ACC112 (cell line): Measurements from ENCODE around the gene POLR2L.

Experiments used
- H2AFZ ChIP-seq: fragments of 200-600 bp; sonication (generic); one replicate; pipeline ENCODE4 v1.6.0; 2017; ENCODE audit warnings: antibody characterized with exemption, low read length; ENCODE audit not compliant: unreplicated experiment
- H3K27ac ChIP-seq: fragments of 200-600 bp; sonication (generic); 2 replicates; pipeline ENCODE4 v1.5.1; 2014; ENCODE audit warnings: low read depth, mild to moderate bottlenecking, antibody characterized with exemption, low read length, moderate library complexity
- H3K27me3 ChIP-seq: fragments of 200-600 bp; sonication (generic); 2 replicates; pipeline ENCODE4 v1.6.1; 2014; ENCODE audit warnings: mild to moderate bottlenecking, antibody characterized with exemption, low read length, moderate library complexity, mixed read lengths; ENCODE audit not compliant: insufficient read depth
- H3K36me3 ChIP-seq: fragments of 200-600 bp; sonication (generic); 2 replicates; pipeline ENCODE4 v1.6.1; 2016; ENCODE audit warnings: mild to moderate bottlenecking, antibody characterized with exemption, low read length, moderate library complexity, mixed read lengths; ENCODE audit not compliant: insufficient read depth
- H3K4me1 ChIP-seq: fragments of 200-600 bp; sonication (generic); one replicate; pipeline ENCODE4 v1.6.1; 2016; ENCODE audit warnings: low read length, mixed read lengths; ENCODE audit not compliant: insufficient read depth, unreplicated experiment, control insufficient read depth
- H3K4me3 ChIP-seq: fragments of 200-600 bp; sonication (generic); 2 replicates; pipeline ENCODE4 v1.5.1; 2014; ENCODE audit warnings: mild to moderate bottlenecking, low read depth, low read length
- H3K79me2 ChIP-seq: fragments of 200-600 bp; sonication (generic); one replicate; pipeline ENCODE4 v1.6.0; 2016; ENCODE audit warnings: low read length; ENCODE audit not compliant: control insufficient read depth, unreplicated experiment, insufficient read depth

The POLR2L gene

DNA sequence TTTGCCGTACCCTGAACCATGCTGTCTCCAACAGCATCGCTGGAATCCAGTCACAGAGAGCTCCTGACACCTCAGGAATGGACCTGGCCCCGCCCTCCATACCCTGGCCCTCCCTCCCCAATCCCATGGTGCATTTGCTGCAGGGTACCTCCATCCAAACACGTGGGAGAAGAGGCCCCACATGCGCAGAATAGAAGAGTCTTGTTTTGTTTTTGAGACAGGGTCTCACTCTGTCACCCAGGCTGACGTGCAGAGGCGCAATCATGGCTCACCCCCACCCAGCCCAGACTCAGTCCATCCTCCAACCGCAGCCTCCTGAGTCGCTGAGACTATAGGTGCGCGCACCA is 25.9 kb downstream of the POLR2L start:
- Histone ChIP-seq H3K27ac (no peak overlapping the region), H3K36me3 (peaks cover 14% of the 10 kb centered on the region; the same call in 1 of the 2 replicates), H2AFZ (no peak overlapping the region), H3K27me3 (no peaks in the 10 kb centered on the region), H3K4me1 (peaks cover 26% of the 10 kb centered on the region), H3K4me3 (no peak overlapping the region), H3K79me2 (peaks cover 17% of the 10 kb centered on the region)

DNA sequence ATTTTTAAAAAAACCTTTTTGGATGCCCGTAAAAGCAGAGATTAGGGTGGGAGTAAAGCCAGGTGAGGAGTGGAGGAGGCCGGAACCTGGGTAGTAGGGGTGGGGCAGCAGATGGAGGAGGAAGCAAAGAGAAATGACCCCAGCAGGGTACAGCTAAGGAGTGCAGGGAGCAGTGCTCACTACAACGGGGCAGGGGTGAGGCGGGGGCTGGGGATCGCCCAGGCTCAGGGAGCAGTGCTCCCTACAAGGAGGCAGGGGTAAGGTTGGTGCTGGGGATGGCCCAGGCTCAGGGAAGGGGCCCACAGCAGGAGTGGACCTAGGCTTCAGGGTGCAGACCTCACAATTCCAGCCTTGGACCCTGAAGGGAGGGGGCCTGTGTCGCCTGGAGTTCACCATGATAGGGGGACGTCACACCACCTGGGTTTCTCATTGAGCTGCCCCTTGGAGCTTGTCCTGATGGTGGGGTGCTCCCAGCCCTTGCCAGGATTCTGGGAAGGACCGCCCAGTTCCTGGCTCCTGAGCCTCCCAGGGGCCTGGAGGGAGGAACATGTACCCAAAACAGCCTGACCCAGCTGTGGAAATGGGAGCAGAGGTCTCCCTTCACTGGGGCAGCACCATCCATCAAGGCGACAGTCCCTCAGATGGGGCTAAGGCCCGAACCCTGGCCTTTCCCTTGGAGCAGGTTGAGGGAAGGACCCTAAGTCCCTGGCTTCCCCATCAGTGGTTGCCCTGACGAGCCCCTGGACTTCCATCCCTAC is 26.5 kb downstream of the POLR2L start:
- H3K27me3 ChIP-seq = no peaks in the 10 kb centered on the region
- H3K4me1 ChIP-seq = peaks cover 26% of the 10 kb centered on the region
- no peak overlapping the region for H2AFZ ChIP-seq
- H3K79me2 ChIP-seq = peaks cover 20% of the 10 kb centered on the region
- no peak overlapping the region for H3K27ac ChIP-seq
- H3K36me3 ChIP-seq = peaks cover 17% of the 10 kb centered on the region; the same call in 1 of the 2 replicates
- no peak overlapping the region for H3K4me3 ChIP-seq

DNA sequence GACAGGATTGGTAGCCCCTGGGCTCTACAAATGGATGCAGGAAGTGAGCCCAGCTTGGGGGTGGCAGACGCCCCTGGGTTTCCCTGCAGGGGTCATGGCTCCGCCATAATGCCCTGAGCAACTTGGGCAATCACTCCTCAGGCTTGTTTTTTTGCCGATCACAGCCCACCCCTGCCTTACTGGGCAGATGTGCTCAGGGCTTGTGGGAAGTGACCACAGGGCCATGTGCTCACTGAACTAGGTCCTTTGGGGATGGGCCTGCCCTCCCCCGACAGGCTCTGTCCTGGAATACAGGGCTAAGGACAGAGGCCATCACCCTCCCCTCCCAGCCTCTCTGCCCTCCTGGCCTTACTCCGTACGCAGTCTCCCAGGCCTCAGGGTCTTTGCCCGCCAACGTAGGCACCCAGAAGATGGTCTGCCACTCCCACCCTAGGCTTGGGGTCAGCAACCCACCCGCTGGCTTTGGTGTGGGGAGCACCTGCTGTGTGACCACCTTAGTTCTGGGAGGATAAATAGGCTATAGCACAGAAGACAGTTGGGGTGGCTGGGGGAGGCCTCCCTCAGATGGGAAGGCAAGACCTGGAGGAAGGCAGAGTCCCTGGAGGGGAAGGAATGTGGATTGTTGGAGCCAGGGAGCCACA is 28.8 kb downstream of the POLR2L start:
- Histone ChIP-seq H2AFZ (no peak overlapping the region), H3K4me3 (no peak overlapping the region), H3K27me3 (no peaks in the 10 kb centered on the region), H3K36me3 (peaks cover 17% of the 10 kb centered on the region; the same call in 1 of the 2 replicates), H3K27ac (no peak overlapping the region), H3K4me1 (peaks cover 17% of the 10 kb centered on the region), H3K79me2 (peaks cover 29% of the 10 kb centered on the region)

DNA sequence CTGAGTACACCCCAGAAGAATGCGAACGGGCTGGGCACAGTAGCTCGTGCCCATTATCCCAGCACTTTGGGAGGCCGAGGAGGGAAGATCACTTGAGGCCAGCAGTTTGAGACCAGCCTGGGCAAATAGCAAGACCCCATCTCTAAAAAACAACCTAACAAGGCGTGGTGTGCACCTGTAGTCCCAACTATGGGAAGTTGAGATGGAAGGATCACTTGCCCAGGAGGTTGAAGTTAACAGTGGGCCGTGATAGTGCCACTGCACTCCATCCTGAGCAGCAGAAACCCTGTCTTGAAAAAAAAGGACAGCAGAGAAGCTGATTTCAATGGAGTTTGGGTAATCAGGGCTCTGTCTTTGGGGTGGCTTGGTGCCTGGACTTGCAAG is 29.3 kb downstream of the POLR2L start:
- no peak overlapping the region for H3K27ac ChIP-seq
- H3K27me3 ChIP-seq = no peaks in the 10 kb centered on the region
- no peak overlapping the region for H3K4me3 ChIP-seq
- peaks cover 17% of the 10 kb centered on the region; the same call in 1 of the 2 replicates for H3K36me3 ChIP-seq
- peaks cover 16% of the 10 kb centered on the region for H3K4me1 ChIP-seq
- H2AFZ ChIP-seq = no peak overlapping the region
- peaks cover 33% of the 10 kb centered on the region for H3K79me2 ChIP-seq

DNA sequence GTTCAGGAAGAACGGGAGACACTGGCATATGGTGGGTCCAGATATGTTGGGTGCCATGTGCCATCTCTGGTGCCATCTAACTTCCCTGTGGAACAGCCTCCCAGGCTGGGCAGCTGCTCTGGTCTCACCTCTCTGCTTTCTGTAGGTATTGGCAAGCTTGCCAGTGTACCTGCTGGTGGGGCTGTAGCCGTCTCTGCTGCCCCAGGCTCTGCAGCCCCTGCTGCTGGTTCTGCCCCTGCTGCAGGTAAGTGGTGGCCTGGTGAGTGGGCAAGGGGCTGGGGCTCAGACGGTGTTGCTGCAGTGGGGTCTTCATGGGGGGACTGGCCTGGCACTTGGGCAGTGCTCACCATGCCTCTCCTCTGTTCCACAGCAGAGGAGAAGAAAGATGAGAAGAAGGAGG is 29.9 kb downstream of the POLR2L start:
- Histone ChIP-seq H3K27ac (no peak overlapping the region), H3K4me3 (no peak overlapping the region), H3K36me3 (peaks cover 17% of the 10 kb centered on the region; the same call in 1 of the 2 replicates), H3K79me2 (peaks cover 36% of the 10 kb centered on the region), H2AFZ (no peak overlapping the region), H3K27me3 (no peaks in the 10 kb centered on the region), H3K4me1 (peaks cover 16% of the 10 kb centered on the region)

DNA sequence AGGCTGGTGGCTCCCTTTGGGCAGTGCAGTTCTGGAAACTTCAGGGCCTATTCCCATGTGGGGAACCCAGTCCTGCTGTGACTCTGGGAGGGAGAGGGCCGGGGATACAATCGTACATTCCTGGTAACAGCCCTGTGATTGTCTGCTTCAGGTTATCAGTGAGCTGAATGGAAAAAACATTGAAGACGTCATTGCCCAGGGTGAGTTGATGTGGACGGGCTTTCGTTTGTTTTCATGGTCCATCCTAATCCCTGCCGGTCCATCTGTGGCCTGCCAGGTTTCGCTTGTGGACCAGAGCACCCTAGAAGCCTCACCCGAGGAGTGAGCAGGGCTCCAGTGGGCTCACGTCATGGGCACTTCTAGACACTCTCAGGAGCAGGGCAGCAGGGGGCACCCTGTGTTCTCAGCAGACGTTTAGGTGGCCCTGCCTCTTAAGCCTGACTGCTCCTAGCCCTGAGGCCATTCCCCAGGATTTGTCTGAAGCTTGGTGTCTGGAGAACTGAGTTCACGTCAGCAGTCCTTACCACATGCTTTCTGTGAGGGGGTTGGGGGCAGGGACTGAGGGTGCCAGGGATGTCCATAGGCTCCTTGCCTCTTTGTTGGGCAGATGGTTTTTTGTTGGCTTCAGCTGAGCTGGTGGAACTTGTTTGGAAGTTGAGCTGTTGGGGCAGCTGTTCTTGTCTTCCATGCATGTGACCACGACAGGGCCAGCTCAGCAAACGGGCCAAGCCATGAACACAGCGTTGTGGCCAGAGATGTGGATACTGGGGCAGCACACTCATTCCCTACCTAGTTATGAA is 30.7 kb downstream of the POLR2L start:
- H3K36me3 ChIP-seq = peaks cover 17% of the 10 kb centered on the region; the same call in 1 of the 2 replicates
- no peak overlapping the region for H2AFZ ChIP-seq
- no peaks in the 10 kb centered on the region for H3K27me3 ChIP-seq
- H3K4me1 ChIP-seq = peaks cover 16% of the 10 kb centered on the region
- H3K27ac ChIP-seq = peak overlapping the region; percentile 22; the same call in 1 of the 2 replicates
- peak overlapping the region; percentile 95 for H3K4me3 ChIP-seq
- peaks cover 36% of the 10 kb centered on the region for H3K79me2 ChIP-seq

DNA sequence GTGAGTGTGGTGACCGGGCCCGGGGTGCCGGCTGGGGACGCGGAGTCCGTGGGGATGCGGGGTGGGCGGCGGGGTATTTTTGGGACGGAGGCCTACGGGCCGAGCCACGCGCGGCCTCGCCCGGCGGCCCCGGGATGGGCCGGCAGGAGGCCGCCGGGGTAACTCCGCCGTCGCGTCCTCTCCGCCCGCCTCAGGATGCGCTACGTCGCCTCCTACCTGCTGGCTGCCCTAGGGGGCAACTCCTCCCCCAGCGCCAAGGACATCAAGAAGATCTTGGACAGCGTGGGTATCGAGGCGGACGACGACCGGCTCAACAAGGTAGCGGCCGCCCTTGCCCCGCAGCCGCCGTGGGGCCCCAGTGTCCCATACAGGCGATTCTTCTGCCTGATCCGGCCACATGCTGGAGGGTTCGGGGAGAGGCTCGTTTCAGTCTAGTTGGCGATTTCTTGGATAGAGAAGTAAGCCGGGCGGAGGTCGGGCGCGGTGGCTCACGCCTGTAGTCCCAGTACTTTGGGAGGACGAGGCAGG is 32.2 kb downstream of the POLR2L start:
- Histone ChIP-seq H2AFZ (no peak overlapping the region), H3K4me3 (peak overlapping the region; percentile 95), H3K27me3 (no peaks in the 10 kb centered on the region), H3K27ac (peak overlapping the region; percentile 98), H3K36me3 (peaks cover 17% of the 10 kb centered on the region; the same call in 1 of the 2 replicates), H3K79me2 (peaks cover 36% of the 10 kb centered on the region), H3K4me1 (peaks cover 16% of the 10 kb centered on the region)

DNA sequence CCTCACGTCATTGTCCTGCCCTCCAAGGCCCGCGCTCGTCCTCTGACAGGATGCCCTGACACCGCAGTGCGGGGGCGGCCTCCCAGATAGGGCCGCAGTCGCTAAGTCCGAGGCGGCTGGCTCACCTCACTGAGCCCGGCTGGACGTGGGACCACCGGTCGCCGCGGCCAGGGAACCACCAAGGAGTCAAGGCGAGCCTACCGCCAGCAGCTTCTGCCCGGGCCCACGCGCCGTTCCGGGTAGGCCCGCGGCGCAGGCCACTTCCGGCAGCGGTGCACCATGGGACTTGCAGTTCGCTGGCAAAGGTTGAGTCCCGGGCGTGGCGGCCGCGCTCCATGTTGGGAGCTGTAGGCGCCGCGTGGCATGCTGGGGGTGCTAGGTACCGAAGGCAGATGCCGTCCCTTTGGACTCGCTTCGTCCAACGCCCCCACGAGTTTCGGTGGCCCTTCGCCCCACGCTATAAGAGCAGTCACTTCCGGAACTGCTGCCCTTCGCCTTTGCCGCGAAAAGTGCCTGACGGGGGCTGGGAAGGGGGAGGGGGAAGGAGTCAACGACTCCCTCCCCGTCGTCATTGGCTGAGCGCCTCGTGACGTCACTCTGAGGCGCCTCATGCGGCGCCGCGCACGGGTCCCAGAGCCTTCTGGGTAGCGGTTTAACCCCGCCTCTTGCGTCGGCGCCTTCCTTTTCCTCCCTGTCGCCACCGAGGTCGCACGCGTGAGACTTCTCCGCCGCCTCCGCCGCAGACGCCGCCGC is 32.9 kb downstream of the POLR2L start, which contains the start of gene RPLP2:
TSS of gene RPLP2 (plus strand) at position 681 of the 753 bp plus-strand sequence. CDS start 268 bp downstream, outside the sequence.
- H3K27me3 ChIP-seq = no peaks in the 10 kb centered on the region
- peak within 1 kb of the TSS; percentile 95 for H3K4me3 ChIP-seq
- peaks cover 36% of the 10 kb centered on the region for H3K79me2 ChIP-seq
- peaks cover 17% of the 10 kb centered on the region; the same call in 1 of the 2 replicates for H3K36me3 ChIP-seq
- H3K27ac ChIP-seq = peak within 1 kb of the TSS; percentile 98
- H3K4me1 ChIP-seq = peaks cover 16% of the 10 kb centered on the region
- peak within 1 kb of the TSS; percentile 36 for H2AFZ ChIP-seq

DNA sequence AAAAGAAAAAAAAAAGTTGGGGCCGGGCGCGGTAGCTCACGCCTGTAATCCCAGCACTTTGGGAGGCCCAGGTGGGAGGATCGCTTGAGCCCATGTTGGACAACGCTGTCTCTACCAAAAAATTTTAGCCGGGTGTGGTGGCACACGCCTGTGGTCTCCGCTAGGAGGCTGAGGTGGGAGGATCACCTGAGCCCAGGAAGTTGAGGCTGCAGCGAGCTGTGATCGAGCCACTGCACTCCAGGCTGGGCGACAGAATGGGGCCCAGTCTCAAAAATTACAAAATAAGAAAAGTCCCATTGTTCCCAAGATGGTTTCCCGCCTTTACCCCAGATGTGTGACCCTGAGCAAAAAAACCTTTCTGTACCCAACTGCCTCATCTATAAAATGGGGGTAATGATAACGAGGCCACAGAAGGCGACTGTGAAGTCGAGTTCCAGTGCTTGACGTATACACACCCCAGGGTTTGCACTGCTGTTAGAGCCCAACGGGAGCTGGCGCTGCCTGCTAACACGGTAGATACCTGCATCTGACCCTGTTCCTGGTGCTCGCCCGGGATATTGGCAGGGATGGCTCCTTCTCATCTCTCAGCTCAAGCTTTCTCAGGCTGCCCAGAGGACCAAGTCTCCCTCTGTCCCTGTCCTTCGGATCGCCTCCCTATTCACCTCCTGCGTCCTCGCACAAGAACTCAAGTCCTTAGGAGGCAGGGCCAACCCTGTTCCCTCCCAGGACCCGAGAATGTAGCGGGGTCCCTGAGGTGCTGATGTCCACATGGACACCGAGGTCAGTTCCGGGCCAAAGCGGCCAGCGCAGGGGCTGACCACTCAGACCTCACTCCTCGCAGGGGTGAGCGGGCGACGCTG is 33.7 kb downstream of the POLR2L start:
- peaks cover 22% of the 10 kb centered on the region for H3K4me1 ChIP-seq
- H3K27me3 ChIP-seq = no peaks in the 10 kb centered on the region
- H3K79me2 ChIP-seq = peaks cover 36% of the 10 kb centered on the region
- peaks cover 17% of the 10 kb centered on the region; the same call in 1 of the 2 replicates for H3K36me3 ChIP-seq
- peak overlapping the region; percentile 98 for H3K27ac ChIP-seq
- H3K4me3 ChIP-seq = peak overlapping the region; percentile 95
- H2AFZ ChIP-seq = peak overlapping the region; percentile 36
